GM21381 (cell line): ENCODE data around the gene UBN1.

Source experiments
- ATAC-seq: cut with Tn5 transposase; IDR thresholded peaks from one replicate; pipeline ENCODE4 v1.9.1; 2021; ENCODE audit warnings: mild to moderate bottlenecking, moderate library complexity; ENCODE audit not compliant: unreplicated experiment

UBN1 gene

DNA sequence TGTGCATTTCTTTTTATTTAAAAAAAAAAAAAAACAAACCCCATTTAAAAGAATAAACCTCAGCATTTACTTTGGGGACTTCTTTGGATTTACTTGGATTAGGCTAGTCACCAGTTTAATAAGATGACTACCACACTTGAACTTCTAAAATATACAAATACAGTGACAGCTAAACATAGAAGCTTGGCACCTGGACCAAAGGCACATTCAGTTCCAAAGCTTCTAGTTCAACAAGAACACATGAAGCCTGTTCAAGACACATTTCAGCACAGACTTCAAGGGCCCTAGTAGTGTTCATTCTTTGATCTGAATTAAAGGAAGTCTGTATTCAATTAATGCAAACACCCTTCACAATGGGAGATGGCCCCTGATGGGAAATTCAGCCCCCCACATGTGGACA lies 33.2 kb upstream of the UBN1 start:
- no peak for ATAC-seq

GRCh38 chr16:4814542-4815173 lies 32.6 kb upstream of the UBN1 start:
- ATAC-seq, result no peak

DNA sequence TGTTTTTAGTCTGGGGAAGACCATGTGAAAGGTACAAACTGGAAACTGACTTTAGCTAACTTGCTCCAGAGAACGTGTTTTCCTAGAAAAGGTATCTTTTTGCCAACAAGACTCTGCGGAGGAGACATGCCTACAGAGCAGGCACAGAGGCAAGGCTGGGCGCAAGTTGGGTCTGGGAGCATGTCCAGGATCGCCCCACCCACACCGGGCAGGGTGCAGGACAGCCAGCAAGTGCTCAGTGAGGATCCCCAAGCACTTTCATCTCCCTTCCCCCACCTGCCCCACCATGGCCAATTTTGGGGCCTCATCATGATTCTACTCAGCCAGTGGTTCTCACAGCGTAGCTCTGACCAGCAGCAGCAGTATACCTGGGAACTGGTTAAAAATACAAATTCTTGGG lies 26.6 kb upstream of the UBN1 start:
- ATAC-seq, result no peak

DNA sequence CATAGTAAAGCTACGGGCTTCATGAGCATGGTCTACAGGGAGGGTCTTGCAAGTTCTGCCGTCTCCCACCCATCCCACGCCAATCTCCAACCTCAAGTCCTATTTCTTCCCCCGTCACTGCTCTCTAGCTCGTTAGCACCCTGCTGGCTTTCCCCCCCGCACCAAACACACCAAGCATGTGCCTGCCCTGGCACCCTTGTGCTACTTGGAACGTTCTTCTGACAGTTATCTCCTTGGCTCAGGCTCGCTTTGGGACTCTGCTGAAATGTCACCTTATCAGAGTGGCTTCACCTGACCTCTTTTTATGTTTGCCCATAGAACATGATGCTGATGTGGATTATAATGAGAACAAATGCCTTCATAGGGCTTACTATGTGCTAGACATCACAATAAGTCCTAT lies 22.1 kb upstream of the UBN1 start:
- no peak for ATAC-seq

DNA sequence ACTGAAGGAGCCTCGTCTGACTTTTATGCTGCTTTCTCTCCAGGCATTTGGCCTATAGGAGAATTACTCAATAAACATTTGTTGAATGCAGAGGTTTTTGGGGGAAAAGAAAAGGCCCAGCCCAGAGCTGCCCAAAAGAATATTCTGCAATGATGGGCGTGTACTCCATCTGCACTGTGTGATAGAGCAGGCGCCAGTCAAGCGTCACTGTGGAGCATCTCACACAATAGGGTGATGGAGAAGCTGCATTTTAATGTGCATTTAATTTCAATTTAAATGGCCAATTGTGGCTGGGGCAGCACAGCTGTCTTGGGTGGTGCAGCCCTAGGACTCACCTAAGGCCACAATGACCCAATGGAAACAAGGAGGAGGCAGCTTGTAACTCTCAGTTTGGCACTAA lies 20.8 kb upstream of the UBN1 start:
- no peak for ATAC-seq

- ATAC-seq, result no peak
These were observed 20.3 kb upstream of the UBN1 start for GRCh38 chr16:4826980-4827379.

DNA sequence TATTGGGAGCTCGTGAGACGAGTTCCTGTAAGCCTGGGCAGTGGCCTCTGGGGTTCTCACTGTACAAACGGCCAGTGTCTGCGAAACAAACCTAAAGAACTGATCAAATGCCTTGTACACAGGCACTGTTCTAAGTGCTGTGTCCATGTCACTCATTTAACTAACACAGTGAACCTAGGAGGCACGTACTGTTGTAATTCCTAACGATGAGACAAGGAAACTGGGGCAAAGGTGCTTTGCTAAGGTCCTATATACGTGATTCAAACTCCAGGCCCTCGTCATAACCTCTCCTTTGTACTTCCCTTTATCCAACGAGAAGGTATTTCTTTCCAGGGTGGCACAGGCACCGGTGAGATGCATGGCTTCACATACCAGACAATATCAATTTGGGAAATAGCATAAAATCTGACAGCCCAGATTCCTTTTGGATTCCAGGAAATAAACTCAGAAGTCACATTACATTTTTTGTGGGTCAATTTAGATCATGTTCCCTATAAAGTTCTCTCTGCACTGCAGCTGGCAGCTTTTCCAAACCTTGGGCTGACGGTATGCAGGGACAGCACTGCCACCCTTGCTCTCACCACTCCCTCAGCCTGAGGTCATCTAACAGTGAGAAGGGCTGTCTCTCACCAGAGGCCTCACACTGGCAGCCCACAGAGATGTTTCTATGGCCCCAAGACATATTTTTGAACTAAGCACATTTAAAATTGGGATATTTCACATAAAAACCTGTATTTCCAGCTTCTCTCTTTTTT lies 18.5 kb upstream of the UBN1 start:
- ATAC-seq, result no peak

- no peak for ATAC-seq
These were observed 16.9 kb upstream of the UBN1 start for GRCh38 chr16:4830408-4830807.

DNA sequence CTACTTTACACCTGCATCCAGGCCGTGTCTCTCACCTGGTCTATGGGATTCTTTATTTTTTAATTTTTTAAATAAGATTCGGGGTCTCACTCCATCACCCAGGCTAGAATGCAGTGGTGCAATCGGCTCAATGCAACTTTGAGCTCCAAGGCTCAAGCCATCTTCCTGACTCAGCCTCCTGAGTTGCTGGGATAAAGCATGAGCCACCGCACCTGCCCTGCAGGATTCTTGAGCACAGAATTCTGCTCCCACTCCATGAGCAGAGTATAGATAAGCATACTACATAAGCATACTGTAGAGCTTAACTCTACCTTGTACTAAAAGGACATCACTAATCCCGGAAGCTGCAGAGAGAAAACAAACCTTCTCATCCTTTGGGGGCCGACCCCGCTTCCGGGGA lies 15.7 kb upstream of the UBN1 start:
- no peak for ATAC-seq

DNA sequence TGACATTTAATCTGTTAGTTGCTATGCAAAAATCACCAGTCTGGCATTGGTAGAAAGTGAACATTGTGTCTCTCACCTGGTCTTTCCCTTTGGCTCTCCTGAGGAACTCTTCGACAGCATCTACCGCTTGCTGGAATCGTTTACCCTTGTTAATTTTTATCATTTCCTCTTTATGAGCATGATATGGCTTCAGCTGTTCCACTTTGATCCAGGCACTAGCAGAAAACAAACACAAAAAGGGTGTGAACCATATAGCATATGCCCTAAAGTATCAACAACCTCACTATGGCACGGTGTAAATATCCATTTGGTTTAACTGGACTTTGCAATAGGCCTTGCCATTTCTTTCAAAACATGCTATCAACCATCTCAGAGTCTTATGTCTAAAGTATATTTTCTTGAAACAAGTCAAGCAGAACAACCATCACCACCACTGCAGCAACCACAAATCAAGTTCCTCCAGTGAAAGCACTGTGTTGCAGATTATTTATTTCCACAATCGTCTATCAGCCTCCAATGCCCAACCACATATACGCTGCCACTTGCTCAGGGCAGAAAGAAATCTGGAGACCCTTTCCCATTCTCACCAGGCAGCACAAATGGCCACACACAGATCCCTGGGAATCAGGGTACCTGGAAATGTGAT lies 14.5 kb upstream of the UBN1 start:
- ATAC-seq, result no peak

DNA sequence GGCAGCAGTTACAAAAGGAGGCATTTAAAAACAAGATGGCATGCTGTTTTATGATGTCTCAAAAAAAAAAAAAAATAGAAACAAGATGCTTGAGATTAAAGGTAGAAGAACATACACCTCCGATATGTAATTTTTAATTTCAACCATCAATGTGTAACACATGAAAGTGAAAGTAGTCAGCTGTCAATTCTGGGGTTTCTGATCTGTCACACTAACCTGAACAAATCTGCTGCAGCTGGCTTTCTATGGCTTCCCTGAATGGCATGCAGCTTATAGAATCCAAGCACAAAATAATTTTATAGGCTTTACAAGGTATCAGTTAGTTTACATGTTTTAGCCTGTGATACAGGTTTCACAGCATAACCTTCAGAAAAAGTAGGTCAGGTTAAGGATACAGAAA lies 13.7 kb upstream of the UBN1 start:
- no peak for ATAC-seq

- ATAC-seq, result no peak
These were observed 10.6 kb upstream of the UBN1 start for GRCh38 chr16:4836727-4837126.

DNA sequence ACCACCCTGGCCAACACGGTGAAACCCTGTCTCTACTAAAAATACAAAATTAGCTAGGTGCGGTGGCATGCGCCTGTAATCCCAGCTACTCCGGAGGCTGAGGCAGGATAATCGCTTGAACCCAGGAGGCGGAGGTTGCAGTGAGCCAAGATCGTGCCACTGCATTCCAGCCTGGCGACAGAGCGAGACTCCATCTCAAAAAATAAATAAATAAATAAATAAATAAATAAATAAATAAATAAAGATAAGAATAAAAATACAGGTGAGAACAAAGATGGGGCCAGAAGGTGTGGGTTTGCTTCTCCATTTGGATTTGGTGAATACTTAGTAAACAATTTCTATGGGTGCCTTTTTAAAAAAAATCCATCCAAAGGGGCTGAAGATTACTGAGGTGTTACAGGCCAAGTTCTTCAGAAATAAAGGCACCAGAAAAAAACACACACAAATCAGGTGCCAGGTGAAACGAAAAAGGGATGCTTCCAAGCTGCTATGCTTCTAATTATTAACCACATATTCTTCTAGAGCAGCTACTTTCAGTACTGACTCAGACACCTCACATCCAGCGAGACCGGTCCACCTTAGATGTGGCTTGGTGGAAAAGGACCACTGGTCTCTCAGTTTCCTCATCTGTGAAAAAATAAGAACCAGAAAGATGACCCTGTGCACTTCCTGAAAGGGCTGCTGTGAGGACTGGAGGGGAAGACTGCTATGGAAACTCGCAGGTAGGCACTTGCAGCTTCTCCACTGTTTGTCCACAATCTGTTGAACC lies 9.4 kb upstream of the UBN1 start:
- no peak for ATAC-seq

DNA sequence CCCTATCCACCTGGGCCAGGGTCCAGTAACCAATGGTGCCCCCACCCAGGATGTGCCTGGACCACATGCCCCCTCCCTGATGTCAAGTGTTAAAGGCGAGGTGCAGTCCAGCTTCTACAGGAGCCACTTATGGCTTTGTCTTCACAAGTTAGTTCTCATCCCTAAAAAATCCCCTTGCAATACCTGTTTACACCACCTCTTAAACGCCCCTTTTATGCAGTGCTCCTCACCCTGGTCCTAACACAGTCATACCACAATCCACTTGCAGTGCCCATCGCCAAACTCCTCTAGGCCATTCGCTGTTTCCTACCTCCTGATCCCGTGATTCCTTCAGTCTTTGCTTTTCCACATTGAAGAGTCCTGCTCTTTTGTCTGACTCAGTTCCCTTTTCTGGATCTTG lies 7.3 kb upstream of the UBN1 start:
- no peak for ATAC-seq

GRCh38 chr16:4840984-4841383 lies 6.3 kb upstream of the UBN1 start:
- no peak for ATAC-seq

- ATAC-seq, result peak; percentile 15
These were observed 779 bp upstream of the UBN1 start for GRCh38 chr16:4846503-4846900.

GRCh38 chr16:4847774-4848587 lies 700 bp downstream of the UBN1 start:
- peak; percentile 12 for ATAC-seq

GRCh38 chr16:4850211-4850610 lies 2.9 kb downstream of the UBN1 start:
- ATAC-seq, result no peak

- ATAC-seq, result no peak
These were observed 5.1 kb downstream of the UBN1 start for GRCh38 chr16:4852221-4852872.

DNA sequence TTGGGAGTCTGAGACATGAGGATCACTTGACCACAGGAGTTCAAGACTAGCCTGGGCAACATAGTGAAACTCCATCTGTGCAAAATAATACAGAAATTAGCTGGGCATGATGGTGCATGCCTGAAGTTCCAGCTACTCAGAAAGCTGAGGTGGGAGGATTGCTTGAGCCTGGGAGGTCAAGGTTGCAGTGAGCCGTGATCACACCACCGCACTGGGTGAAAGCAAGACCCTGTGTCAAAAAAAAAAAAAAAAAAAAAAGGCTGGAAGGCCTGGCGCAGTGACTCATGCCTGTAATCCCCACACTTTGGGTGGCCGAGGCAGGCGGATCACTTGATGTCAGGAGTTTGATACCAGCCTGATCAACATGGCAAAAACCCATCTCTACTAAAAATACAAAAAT lies 8.1 kb downstream of the UBN1 start:
- ATAC-seq, result no peak
